NCI-H1092 treated with DMSO at 0.1 percent for 48 hours (cell line): ENCODE results near the gene ADARB2.

Source experiments
- DNase-seq: peaks from one replicate; lab custom pipeline; 2025; lab: John Stamatoyannopoulos, UW

The ADARB2 gene

GRCh38 chr10:1289591-1289990, 447.7 kb downstream of the ADARB2 start:
- no peak for DNase-seq

GRCh38 chr10:1287971-1288401, 449.3 kb downstream of the ADARB2 start:
- no peak for DNase-seq

GRCh38 chr10:1287487-1287886, 449.8 kb downstream of the ADARB2 start:
- DNase-seq = no peak

GRCh38 chr10:1284076-1284475, 453.2 kb downstream of the ADARB2 start:
- no peak for DNase-seq

- no peak for DNase-seq
Observed at GRCh38 chr10:1281405-1281782, 455.9 kb downstream of the ADARB2 start.

GRCh38 chr10:1280466-1281404, 456.6 kb downstream of the ADARB2 start:
- no peak for DNase-seq

GRCh38 chr10:1278306-1278705, 459.0 kb downstream of the ADARB2 start:
- DNase-seq = no peak

GRCh38 chr10:1274701-1275544, 462.4 kb downstream of the ADARB2 start:
- DNase-seq = no peak

GRCh38 chr10:1274111-1274661, 463.1 kb downstream of the ADARB2 start:
- no peak for DNase-seq

GRCh38 chr10:1273372-1274105, 463.8 kb downstream of the ADARB2 start:
- no peak for DNase-seq

GRCh38 chr10:1272777-1273161, 464.6 kb downstream of the ADARB2 start:
- no peak for DNase-seq

- no peak for DNase-seq
Observed at GRCh38 chr10:1272079-1272776, 465.1 kb downstream of the ADARB2 start.

- no peak for DNase-seq
Observed at GRCh38 chr10:1270906-1271305, 466.4 kb downstream of the ADARB2 start.

GRCh38 chr10:1270490-1270889, 466.8 kb downstream of the ADARB2 start:
- DNase-seq = no peak

- DNase-seq = no peak
Observed at GRCh38 chr10:1268831-1269230, 468.5 kb downstream of the ADARB2 start.

GRCh38 chr10:1267568-1267967, 469.8 kb downstream of the ADARB2 start:
- DNase-seq = no peak

GRCh38 chr10:1267148-1267547, 470.2 kb downstream of the ADARB2 start:
- DNase-seq = no peak

- DNase-seq = no peak
Observed at GRCh38 chr10:1266033-1266802, 471.1 kb downstream of the ADARB2 start.

GRCh38 chr10:1264001-1264400, 473.3 kb downstream of the ADARB2 start:
- no peak for DNase-seq

- DNase-seq = no peak
Observed at GRCh38 chr10:1257274-1257673, 480.1 kb downstream of the ADARB2 start.

- DNase-seq = no peak
Observed at GRCh38 chr10:1256432-1256725, 480.9 kb downstream of the ADARB2 start.
